Spleen (tissue), 11 donors: ENCODE results near the gene C11orf24. TPM values are rescaled to one million over a fixed set of nuclear protein-coding genes. Genes with fewer than 3 reads are reported as not detected.
"Not testable (repeated sequence)": the region's sequence is repeated elsewhere in the genome, so short reads cannot be mapped to it uniquely, and the experiment has no call there.

Experiments used
- DNase-seq: peaks from one replicate; pipeline ENCODE4 v3.0.0-alpha.2; 2020
- H3K27ac ChIP-seq, 8 donors: fragments of 200-600 bp; sonication (generic) in 7 of 8; 1 replicate in 4 of 8; 2 replicates in 4 of 8; pipeline versions ENCODE4 v1.5.0 to v1.8.0; 2016 to 2021; ENCODE audit warnings: inconsistent platforms in 4 of 8, mild to moderate bottlenecking in 4 of 8, moderate library complexity in 1 of 8
- H3K27me3 ChIP-seq, 7 donors: fragments of 200-600 bp; sonication (generic) in 6 of 7; replicated peaks in 1 of 7; 1 replicate in 4 of 7; 2 replicates in 3 of 7; pipeline versions ENCODE4 v1.5.0 to v1.8.0; 2016 to 2021; ENCODE audit warnings: inconsistent platforms in 3 of 7, mild to moderate bottlenecking in 1 of 7
- H3K36me3 ChIP-seq, 6 donors: fragments of 200-600 bp; sonication (generic) in 5 of 6; 1 replicate in 4 of 6; 2 replicates in 2 of 6; pipeline versions ENCODE4 v1.5.0 to v1.8.0; 2016 to 2021; ENCODE audit warnings: inconsistent platforms in 2 of 6
- H3K4me1 ChIP-seq, 6 donors: fragments of 200-600 bp; sonication (generic) in 5 of 6; 1 replicate in 3 of 6; 2 replicates in 3 of 6; pipeline versions ENCODE4 v1.5.0 to v1.8.0; 2016 to 2021; ENCODE audit warnings: inconsistent platforms in 3 of 6
- H3K4me3 ChIP-seq, 8 donors: fragments of 200-600 bp; sonication (generic) in 7 of 8; 1 replicate in 4 of 8; 2 replicates in 4 of 8; pipeline versions ENCODE4 v1.5.0 to v1.8.0; 2016 to 2021; ENCODE audit warnings: inconsistent platforms in 4 of 8, mild to moderate bottlenecking in 4 of 8, moderate library complexity in 2 of 8
- H3K9me3 ChIP-seq, 8 donors: fragments of 200-600 bp; sonication (generic) in 7 of 8; 1 replicate in 4 of 8; 2 replicates in 4 of 8; pipeline versions ENCODE4 v1.5.0 to v1.8.0; 2016 to 2021; ENCODE audit warnings: inconsistent platforms in 4 of 8
- CTCF ChIP-seq, 11 experiments: fragments of 200-600 bp in 7 of 11; fragments of 450-650 bp in 4 of 11; sonication (generic) in 4 of 11; IDR thresholded peaks in 8 of 11; conservative IDR thresholded peaks in 3 of 11; 1 replicate in 7 of 11; 2 replicates in 4 of 11; pipeline versions ENCODE4 v1.4.0 to v1.8.0; 2016 to 2021; ENCODE audit warnings: antibody characterized with exemption in 11 of 11, inconsistent platforms in 4 of 11, mild to moderate bottlenecking in 1 of 11
- POLR2A ChIP-seq, 3 donors: fragments of 450-650 bp; IDR thresholded peaks; one replicate each; pipeline ENCODE4 v1.5.1; 2017; ENCODE audit warnings: antibody characterized with exemption in 3 of 3, mild to moderate bottlenecking in 1 of 3
- POLR2AphosphoS5 ChIP-seq, 3 donors: sonication (generic); formaldehyde crosslinking; IDR thresholded peaks; one replicate each; pipeline ENCODE4 v1.5.1; 2017; ENCODE audit warnings: antibody characterized with exemption in 3 of 3
- WGBS, 5 donors: extraction: QIAGEN DNeasy Blood & Tissue Kit in 3 of 5; methylation state at CpG; one replicate each; pipeline versions ENCODE4 v1.1.5 to v1.1.7; 2013 to 2018; 5-methylcytosine and 5-hydroxymethylcytosine counted together
- intact Hi-C: fragments of 100-400 bp; cut with DNase I; formaldehyde crosslinking; loops from one replicate; pipeline ENCODE4 v1.15.0; 2023; ENCODE audit warnings: low total_unique reads
- polyA plus RNA-seq, 3 donors: library from polyadenylated mRNA; stranded (reverse); fragments of 200-250 nt; gene quantifications; one replicate each; pipeline ENCODE4 v1.2.1, GENCODE V29; 2013
- total RNA-seq, 7 donors: library from RNA; depleted of rRNA in 3 of 7; stranded (reverse); fragments of >200 nt in 3 of 7; fragmentation: NEBNext Ultra II Directional in 4 of 7; extraction: Animal tissue kit (Norgen Biotek cat#: 25700) in 4 of 7; gene quantifications; one replicate each; pipeline versions ENCODE4 v1.1.0 to v1.2.1, GENCODE V29; 2016 to 2021
- donor health status: healthy with polysubstance abuse.
- donor health status: DM: no; HTN: no; CAD: no; lungs with moderate emphysema.
- donor health status: DM: no; HTN: no; CAD: no.
- donor health status: Bipolar disorder and iron deficiency.
- donor health status: healthy.
- donor health status: DM: no; HTN: no; CAD: no.
- donor health status: DM: yes; HTN: yes; CAD: no.

C11orf24 gene
- total and polyA plus RNA-seq, 10 donors: 15.9 to 36.0 (median 24.2) TPM

GRCh38 chr11:68302256-68302655 lies 30.5 kb upstream of the C11orf24 start:
- 69 to 96% (median 77%) methylated on average over 5 of the region's 5 CpGs for WGBS, 5 donors
- peaks cover 12 to 37% (median 26%) of the 10 kb centered on the region in 6 donors for H3K4me1 ChIP-seq
- no peak for TF ChIP-seq POLR2A (IDR thresholded peaks at IDR 0.05)
- TF ChIP-seq POLR2AphosphoS5 (IDR thresholded peaks at IDR 0.05): no peak
- no peaks in the 10 kb centered on the region for H3K36me3 ChIP-seq
- intact Hi-C loops: no loop called here
- no peak overlapping the region for H3K27ac ChIP-seq
- DNase-seq: peak; percentile 49
- H3K9me3 ChIP-seq: peaks cover 0 to 4% (median 0%) of the 10 kb centered on the region in 8 donors
- no peak overlapping the region for H3K4me3 ChIP-seq
- H3K27me3 ChIP-seq: peaks cover 0 to 6% (median 0%) of the 10 kb centered on the region in 7 donors

DNA sequence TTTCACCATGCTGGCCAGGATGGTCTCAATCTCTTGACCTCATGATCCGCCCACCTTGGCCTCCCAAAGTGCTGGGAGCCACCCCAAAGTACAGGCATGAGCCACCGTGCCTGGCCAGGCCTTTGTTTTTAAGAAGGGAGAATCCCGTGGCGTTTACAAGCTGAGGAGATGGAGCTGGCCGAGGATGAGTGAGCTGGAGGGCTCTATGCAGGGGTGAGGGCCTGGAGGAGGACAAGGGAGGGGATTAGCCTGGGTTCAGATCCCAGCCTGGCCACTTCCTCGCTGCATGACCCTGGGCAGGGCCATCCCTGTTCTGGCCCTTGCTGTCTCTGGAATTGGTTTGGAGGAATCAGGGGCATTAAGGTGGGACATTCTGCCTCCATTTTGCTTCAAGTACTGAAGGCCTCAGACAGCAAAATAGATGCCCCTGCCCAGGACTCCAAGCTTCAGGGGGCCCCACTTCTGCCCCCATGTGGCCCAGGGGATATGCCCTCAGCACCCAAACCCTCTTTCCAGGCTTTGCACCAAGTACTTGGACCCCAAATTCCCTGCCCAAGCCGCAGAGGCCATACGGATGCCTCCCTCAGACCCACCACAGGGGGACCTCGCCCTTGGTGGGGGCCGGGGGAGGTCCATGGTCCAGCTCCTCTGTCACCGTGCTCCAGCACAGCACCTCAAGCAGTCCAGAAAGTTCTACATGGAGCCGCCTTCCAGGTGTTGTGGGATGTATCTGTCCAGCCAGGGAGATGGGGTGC lies 28.5 kb upstream of the C11orf24 start:
- peaks cover 0 to 6% (median 0%) of the 10 kb centered on the region in 7 donors for H3K27me3 ChIP-seq
- H3K4me1 ChIP-seq: peaks cover 12 to 45% (median 28%) of the 10 kb centered on the region in 6 donors
- DNase-seq: peak; percentile 6
- intact Hi-C loops: no loop called here
- no peak overlapping the region for H3K4me3 ChIP-seq
- WGBS, 5 donors: 83 to 93% (median 92%) methylated on average over 10 to 12 of the region's 12 CpGs
- H3K36me3 ChIP-seq: no peaks in the 10 kb centered on the region
- no peak overlapping the region for H3K27ac ChIP-seq
- H3K9me3 ChIP-seq: peaks cover 0 to 4% (median 0%) of the 10 kb centered on the region in 8 donors
- no peak for TF ChIP-seq POLR2AphosphoS5 (IDR thresholded peaks at IDR 0.05)
- no peak for TF ChIP-seq POLR2A (IDR thresholded peaks at IDR 0.05)
- TF ChIP-seq CTCF (IDR thresholded peaks at IDR 0.05 in 8 of 11, conservative IDR thresholded peaks at IDR 0.05 in 3 of 11): no peak

DNA sequence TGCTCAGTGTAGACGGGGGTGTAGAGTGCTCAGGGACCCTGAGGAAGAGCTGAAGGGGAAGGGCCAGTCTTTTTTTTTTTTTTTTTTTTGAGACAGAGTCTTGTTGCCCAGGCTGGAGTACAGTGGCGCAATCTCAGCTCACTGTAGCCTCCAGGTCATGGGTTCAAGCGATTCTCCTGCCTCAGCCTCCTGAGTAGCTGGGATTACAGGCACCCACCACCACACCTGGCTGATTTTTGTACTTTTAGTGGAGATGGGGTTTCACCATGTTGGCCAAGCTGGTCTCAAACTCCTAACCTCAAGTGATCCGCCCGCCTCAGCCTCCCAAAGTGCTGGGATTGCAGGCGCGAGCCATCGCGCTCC lies 27.7 kb upstream of the C11orf24 start:
- WGBS, 5 donors: 92 to 98% (median 94%) methylated on average over 9 of the region's 9 CpGs
- intact Hi-C loops, DNase-seq, H3K27me3 ChIP-seq, H3K9me3 ChIP-seq, H3K36me3 ChIP-seq, H3K4me3 ChIP-seq, H3K27ac ChIP-seq: not testable (repeated sequence)
- H3K4me1 ChIP-seq: peaks cover 12 to 45% (median 28%) of the 10 kb centered on the region in 6 donors

- TF ChIP-seq POLR2A (IDR thresholded peaks at IDR 0.05): no peak
- no peak for TF ChIP-seq CTCF (IDR thresholded peaks at IDR 0.05 in 8 of 11, conservative IDR thresholded peaks at IDR 0.05 in 3 of 11)
- no peak for TF ChIP-seq POLR2AphosphoS5 (IDR thresholded peaks at IDR 0.05)
- Histone ChIP-seq H3K27ac (no peak overlapping the region), H3K4me3 (no peak overlapping the region), H3K36me3 (no peaks in the 10 kb centered on the region), H3K27me3 (peaks cover 0 to 6% (median 0%) of the 10 kb centered on the region in 7 donors), H3K4me1 (peaks cover 12 to 49% (median 30%) of the 10 kb centered on the region in 6 donors), H3K9me3 (peaks cover 0 to 2% (median 0%) of the 10 kb centered on the region in 8 donors)
- intact Hi-C loops: no loop called here
- WGBS, 5 donors: 68 to 71% (median 70%) methylated on average over 13 to 15 of the region's 15 CpGs
- no peak for DNase-seq
Measured at GRCh38 chr11:68298659-68299516, 27.1 kb upstream of the C11orf24 start.
